H9 (cell line): Measurements from ENCODE around the gene KLLN. TPM values are rescaled to one million over a fixed set of nuclear protein-coding genes. Genes with fewer than 3 reads are reported as not detected.

Source experiments
- DNase-seq: peaks from one replicate; pipeline ENCODE4 v3.0.0-alpha.2; 2017
- H2AFZ ChIP-seq: one replicate; pipeline ENCODE4 v1.6.1; 2013; ENCODE audit warnings: mild to moderate bottlenecking, low read length, control low read depth, moderate library complexity
- H2AK5ac ChIP-seq: 2 replicates; pipeline ENCODE4 v1.6.1; 2013; ENCODE audit warnings: low read length, control low read depth, mixed read lengths; ENCODE audit not compliant: insufficient read length
- H2BK120ac ChIP-seq: one replicate; pipeline ENCODE4 v1.6.1; 2013; ENCODE audit warnings: low read depth, mild to moderate bottlenecking, low read length, control low read depth, inconsistent platforms; ENCODE audit not compliant: poor library complexity, severe bottlenecking
- H2BK12ac ChIP-seq: 2 replicates; pipeline ENCODE4 v1.6.1; 2013; ENCODE audit warnings: low read length, control low read depth, mixed read lengths, low read depth; ENCODE audit not compliant: insufficient read length
- H2BK15ac ChIP-seq: 2 replicates; pipeline ENCODE4 v1.6.1; 2013; ENCODE audit warnings: low read depth, low read length, control low read depth
- H2BK20ac ChIP-seq: one replicate; pipeline ENCODE4 v1.6.1; 2013; ENCODE audit warnings: low read depth, mild to moderate bottlenecking, low read length, control low read depth, inconsistent platforms; ENCODE audit not compliant: poor library complexity, severe bottlenecking
- H2BK5ac ChIP-seq: 2 replicates; pipeline ENCODE4 v1.6.1; 2013; ENCODE audit warnings: low read length, control low read depth, mixed read lengths; ENCODE audit not compliant: insufficient read length
- H3K14ac ChIP-seq: 2 replicates; pipeline ENCODE4 v1.6.1; 2013; ENCODE audit warnings: low read length, control low read depth; ENCODE audit not compliant: insufficient read depth
- H3K18ac ChIP-seq: 2 replicates; pipeline ENCODE4 v1.6.1; 2013; ENCODE audit warnings: low read depth, mild to moderate bottlenecking, mixed read lengths, low read length, control low read depth; ENCODE audit not compliant: insufficient read length
- H3K23ac ChIP-seq: 2 replicates; pipeline ENCODE4 v1.6.1; 2013; ENCODE audit warnings: low read length, control low read depth, mixed read lengths, low read depth; ENCODE audit not compliant: insufficient read length
- H3K23me2 ChIP-seq: 2 replicates; pipeline ENCODE4 v1.6.1; 2013; ENCODE audit warnings: low read depth, mild to moderate bottlenecking, mixed read lengths, low read length, control low read depth; ENCODE audit not compliant: insufficient read length, poor library complexity, severe bottlenecking
- H3K27ac ChIP-seq: 2 replicates; pipeline ENCODE4 v1.5.1; 2013; ENCODE audit warnings: low read length, control low read depth, mixed read lengths, low read depth; ENCODE audit not compliant: insufficient read length
- H3K27me3 ChIP-seq: 2 replicates; pipeline ENCODE4 v1.6.1; 2013; ENCODE audit warnings: low read length, control low read depth, inconsistent platforms; ENCODE audit not compliant: insufficient read depth
- H3K4ac ChIP-seq: 2 replicates; pipeline ENCODE4 v1.6.1; 2013; ENCODE audit warnings: low read depth, mild to moderate bottlenecking, control low read depth, inconsistent platforms, low read length, moderate library complexity
- H3K4me1 ChIP-seq: 2 replicates; pipeline ENCODE4 v1.6.1; 2013; ENCODE audit warnings: low read length, control low read depth, inconsistent platforms; ENCODE audit not compliant: insufficient read depth
- H3K4me2 ChIP-seq: 2 replicates; pipeline ENCODE4 v1.6.1; 2013; ENCODE audit warnings: low read length, control low read depth, mixed read lengths; ENCODE audit not compliant: insufficient read length, insufficient read depth
- H3K56ac ChIP-seq: 2 replicates; pipeline ENCODE4 v1.6.1; 2013; ENCODE audit warnings: low read depth, mild to moderate bottlenecking, mixed read lengths, low read length, control low read depth; ENCODE audit not compliant: insufficient read length
- H3K79me1 ChIP-seq: 2 replicates; pipeline ENCODE4 v1.6.1; 2013; ENCODE audit warnings: low read depth, mild to moderate bottlenecking, moderate library complexity, low read length, control low read depth, inconsistent platforms; ENCODE audit not compliant: insufficient read depth, poor library complexity, severe bottlenecking
- H3K79me2 ChIP-seq: 2 replicates; pipeline ENCODE4 v1.6.1; 2013; ENCODE audit warnings: low read length, control low read depth, inconsistent platforms; ENCODE audit not compliant: insufficient read depth
- H3K9ac ChIP-seq: 2 replicates; pipeline ENCODE4 v1.6.1; 2013; ENCODE audit warnings: low read length, control low read depth, mixed read lengths; ENCODE audit not compliant: insufficient read length; ENCODE audit errors: extremely low read depth
- H3K9me3 ChIP-seq: one replicate; pipeline ENCODE4 v1.6.1; 2013; ENCODE audit warnings: low read depth, low read length, inconsistent platforms; ENCODE audit not compliant: control insufficient read depth
- H3T11ph ChIP-seq: one replicate; pipeline ENCODE4 v1.6.1; 2013; ENCODE audit warnings: mild to moderate bottlenecking, low read length, control low read depth, inconsistent platforms
- H4K20me1 ChIP-seq: one replicate; pipeline ENCODE4 v1.6.1; 2013; ENCODE audit not compliant: control insufficient read depth, insufficient read length, insufficient read depth
- H4K5ac ChIP-seq: 2 replicates; pipeline ENCODE4 v1.6.1; 2013; ENCODE audit warnings: low read depth, mild to moderate bottlenecking, mixed read lengths, low read length, control low read depth; ENCODE audit not compliant: insufficient read length
- H4K8ac ChIP-seq: replicated peaks from 2 replicates; pipeline ENCODE4 v1.6.1; 2013; ENCODE audit warnings: low read length, control low read depth, mixed read lengths, low read depth; ENCODE audit not compliant: insufficient read length
- H4K91ac ChIP-seq: 2 replicates; pipeline ENCODE4 v1.6.1; 2013; ENCODE audit warnings: low read depth, mild to moderate bottlenecking, moderate library complexity, mixed read lengths, low read length, control low read depth; ENCODE audit not compliant: insufficient read length
- H3K27ac Mint-ChIP-seq, 3 experiments: 2 replicates in 2 of 3; 3 replicates in 1 of 3; pipeline ENCODE4 v1.8.0; 2020 to 2021; ENCODE audit warnings: mixed read lengths in 3 of 3, mild to moderate bottlenecking in 1 of 3, moderate library complexity in 1 of 3
- H3K27me3 Mint-ChIP-seq: 2 replicates; pipeline ENCODE4 v1.8.0; 2021; ENCODE audit warnings: low read depth, mild to moderate bottlenecking, moderate library complexity, mixed read lengths
- H3K36me3 Mint-ChIP-seq, 3 experiments: 2 replicates in 2 of 3; 3 replicates in 1 of 3; pipeline ENCODE4 v1.8.0; 2020 to 2021; ENCODE audit warnings: low read depth in 3 of 3, mixed read lengths in 3 of 3; ENCODE audit not compliant: insufficient read depth in 1 of 3
- H3K4me1 Mint-ChIP-seq, 2 experiments: 2 replicates each; pipeline ENCODE4 v1.8.0; 2020; ENCODE audit warnings: mixed read lengths in 2 of 2
- H3K4me3 Mint-ChIP-seq, 2 experiments: 2 replicates in 1 of 2; 3 replicates in 1 of 2; pipeline ENCODE4 v1.8.0; 2020 to 2021; ENCODE audit warnings: mild to moderate bottlenecking in 2 of 2, mixed read lengths in 2 of 2, moderate library complexity in 1 of 2
- H3K9me3 Mint-ChIP-seq, 2 experiments: 2 replicates in 1 of 2; 3 replicates in 1 of 2; pipeline ENCODE4 v1.8.0; 2020; ENCODE audit warnings: mild to moderate bottlenecking in 2 of 2, mixed read lengths in 2 of 2, moderate library complexity in 1 of 2
- CTCF ChIP-seq: fragments of 200-600 bp; sonication (generic); conservative IDR thresholded peaks from 3 replicates; pipeline ENCODE4 v1.8.0; 2021; ENCODE audit warnings: antibody characterized with exemption, mild to moderate bottlenecking
- WGBS: extraction: QIAGEN DNeasy Blood & Tissue Kit; methylation state at CpG from one replicate; pipeline ENCODE4 v1.1.7; 2013; ENCODE audit warnings: missing lambda C conversion rate, low lambda C conversion rate, mixed read lengths; ENCODE audit not compliant: insufficient read length; ENCODE audit errors: extremely low coverage; 5-methylcytosine and 5-hydroxymethylcytosine counted together
- total RNA-seq: library from RNA; stranded (reverse); gene quantifications from 2 replicates; pipeline ENCODE4 v1.2.1, GENCODE V29; 2021

Gene KLLN
- total RNA-seq, 1 experiment from 2014 or later: 0.79 TPM

GRCh38 chr10:87827681-87828080 is 35.7 kb downstream of the KLLN start:
- H3K27ac Mint-ChIP-seq: no peak overlapping the region
- H3K56ac ChIP-seq: no peak overlapping the region
- H3K18ac ChIP-seq: no peak overlapping the region
- H4K5ac ChIP-seq: no peak overlapping the region
- no peak for DNase-seq
- no peak overlapping the region for H3K9ac ChIP-seq
- H2AK5ac ChIP-seq: no peak overlapping the region
- peaks cover 3% of the 10 kb centered on the region; the same call in 1 of the 2 replicates for H3K27me3 ChIP-seq
- no peaks in the 10 kb centered on the region for H4K20me1 ChIP-seq
- no peaks in the 10 kb centered on the region for H3K36me3 Mint-ChIP-seq
- no peak overlapping the region for H2AFZ ChIP-seq
- H3K23me2 ChIP-seq: no peaks in the 10 kb centered on the region
- no peak overlapping the region for H3K4ac ChIP-seq
- no peaks in the 10 kb centered on the region for H3K27me3 Mint-ChIP-seq
- no peaks in the 10 kb centered on the region for H3K9me3 ChIP-seq
- no peak overlapping the region for H2BK12ac ChIP-seq
- no peak overlapping the region for H2BK5ac ChIP-seq
- no peaks in the 10 kb centered on the region for H3K79me1 ChIP-seq
- no peaks in the 10 kb centered on the region for H3K9me3 Mint-ChIP-seq
- no peak overlapping the region for H4K8ac ChIP-seq
- H4K91ac ChIP-seq: no peak overlapping the region
- no peaks in the 10 kb centered on the region for H3K4me1 Mint-ChIP-seq
- H3K4me3 Mint-ChIP-seq: no peak overlapping the region
- TF ChIP-seq CTCF: no peak
- H3K23ac ChIP-seq: no peak overlapping the region
- no peak overlapping the region for H3K14ac ChIP-seq
- H3K27ac ChIP-seq: no peak overlapping the region
- H2BK20ac ChIP-seq: no peak overlapping the region
- H3K79me2 ChIP-seq: no peaks in the 10 kb centered on the region
- no peak overlapping the region for H3T11ph ChIP-seq
- H2BK120ac ChIP-seq: no peak overlapping the region
- no CpG with 5 or more reads among the region's 2 CpGs for whole genome bisulfite sequencing
- no peak overlapping the region for H3K4me2 ChIP-seq
- H2BK15ac ChIP-seq: no peak overlapping the region
- no peaks in the 10 kb centered on the region for H3K4me1 ChIP-seq
